HG03354 (cell line): ENCODE data around the gene HSPA4.
"Not testable (repeated sequence)": the region's sequence is repeated elsewhere in the genome, so short reads cannot be mapped to it uniquely, and the experiment has no call there.

Experiments used
- ATAC-seq: cut with Tn5 transposase; IDR thresholded peaks from one replicate; pipeline ENCODE4 v1.9.1; 2021; ENCODE audit warnings: mild to moderate bottlenecking; ENCODE audit not compliant: unreplicated experiment, poor library complexity, severe bottlenecking

Gene HSPA4

GRCh38 chr5:133051542-133052316 lies at the start of gene HSPA4:
Gene HSPA4 (plus strand): TSS chr5:133052013. CDS start chr5:133052251, 238 bp downstream.
- peak; percentile 84 for ATAC-seq

GRCh38 chr5:133006653-133007052 lies 45.2 kb upstream of the HSPA4 start:
- ATAC-seq, result no peak

- ATAC-seq, result not testable (repeated sequence)
Observed at GRCh38 chr5:133008455-133008854, 43.4 kb upstream of the HSPA4 start.

- no peak for ATAC-seq
Observed at GRCh38 chr5:133015466-133015865, 36.3 kb upstream of the HSPA4 start.

GRCh38 chr5:133017964-133018363 lies 33.8 kb upstream of the HSPA4 start:
- no peak for ATAC-seq

- not testable (repeated sequence) for ATAC-seq
Observed at GRCh38 chr5:133019471-133019870, 32.3 kb upstream of the HSPA4 start.

GRCh38 chr5:133025804-133026663 lies 25.8 kb upstream of the HSPA4 start, which contains the start of gene ZCCHC10:
Gene ZCCHC10 (minus strand): TSS chr5:133026549. CDS start chr5:133026537, 12 bp downstream.
- peak; percentile 97 for ATAC-seq

- no peak for ATAC-seq
Observed at GRCh38 chr5:133026664-133027153, 25.1 kb upstream of the HSPA4 start.

GRCh38 chr5:133029416-133029815 lies 22.4 kb upstream of the HSPA4 start:
- ATAC-seq, result no peak

GRCh38 chr5:133030343-133031005 lies 21.3 kb upstream of the HSPA4 start:
- ATAC-seq, result no peak

GRCh38 chr5:133032852-133033742 lies 18.7 kb upstream of the HSPA4 start:
- peak; percentile 84 for ATAC-seq

GRCh38 chr5:133034064-133034463 lies 17.7 kb upstream of the HSPA4 start:
- no peak for ATAC-seq

GRCh38 chr5:133035224-133035623 lies 16.6 kb upstream of the HSPA4 start:
- ATAC-seq, result no peak

GRCh38 chr5:133036677-133037076 lies 15.1 kb upstream of the HSPA4 start:
- not testable (repeated sequence) for ATAC-seq

GRCh38 chr5:133041157-133041784 lies 10.5 kb upstream of the HSPA4 start:
- ATAC-seq, result no peak

- ATAC-seq, result no peak
Observed at GRCh38 chr5:133041910-133042309, 9.9 kb upstream of the HSPA4 start.

- not testable (repeated sequence) for ATAC-seq
Observed at GRCh38 chr5:133046560-133046959, 5.3 kb upstream of the HSPA4 start.

GRCh38 chr5:133047404-133047803 lies 4.4 kb upstream of the HSPA4 start:
- ATAC-seq, result no peak
